Stimulated activated CD8-positive, alpha-beta memory T cell treated with anti-CD3 and anti-CD28 coated beads, Interleukin-12 subunit alpha, Interleukin-12 subunit beta, amount 100 ng/mL, for 1 hour (primary cell): ENCODE measurements around the gene MRPL4.
A peak's percentile ranks its signal among the peaks of the same experiment; 100 is the strongest.

Experiments used
- DNase-seq: peaks from one replicate; pipeline ENCODE4 v3.0.0-alpha.2; 2020; ENCODE audit warnings: low read depth

The MRPL4 gene

GRCh38 chr19:10251792-10252694 lies at the start of gene MRPL4:
Gene MRPL4 (plus strand): TSS chr19:10252214. CDS start chr19:10252254, 40 bp downstream.
- peak; percentile 90 for DNase-seq

DNA sequence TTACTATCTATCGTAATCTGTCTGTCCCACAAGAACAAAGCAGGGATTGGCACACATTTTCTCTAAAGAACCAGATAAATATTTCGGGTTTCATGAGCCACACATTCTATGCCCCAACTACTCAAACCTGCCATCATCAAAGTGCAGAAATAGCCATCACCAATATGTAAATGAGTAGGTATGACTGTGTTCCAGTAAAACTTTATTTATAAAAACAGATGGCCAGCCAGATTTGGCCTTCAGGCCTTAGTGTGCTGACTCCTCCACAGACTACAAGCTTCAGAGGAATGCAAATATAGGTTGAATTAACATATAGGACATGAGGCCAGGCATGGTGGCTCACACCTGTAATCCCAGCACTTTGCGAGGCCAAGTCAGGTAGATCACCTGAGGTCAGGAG lies 48.3 kb upstream of the MRPL4 start:
- no peak for DNase-seq

DNA sequence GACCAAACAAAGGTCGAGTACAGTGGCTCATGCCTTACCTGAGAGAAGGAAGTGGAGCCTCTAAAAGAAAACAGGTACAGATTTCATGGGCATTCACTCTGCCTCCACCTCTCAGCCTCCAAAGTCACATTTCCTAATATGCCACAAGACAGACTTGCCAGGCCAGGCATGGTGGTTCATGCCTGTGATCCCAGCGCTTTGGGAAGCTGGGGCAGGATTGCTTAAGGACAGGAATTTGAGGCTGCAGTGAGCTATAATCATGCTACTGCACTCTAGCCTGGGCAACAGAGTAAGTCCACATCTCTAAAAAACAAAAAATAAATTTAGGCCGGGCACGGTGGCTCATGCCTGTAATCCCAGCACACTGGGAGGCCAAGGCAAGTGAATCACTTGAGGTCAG lies 46.4 kb upstream of the MRPL4 start:
- no peak for DNase-seq

- no peak for DNase-seq
Observed at GRCh38 chr19:10206226-10206885, 45.7 kb upstream of the MRPL4 start.

DNA sequence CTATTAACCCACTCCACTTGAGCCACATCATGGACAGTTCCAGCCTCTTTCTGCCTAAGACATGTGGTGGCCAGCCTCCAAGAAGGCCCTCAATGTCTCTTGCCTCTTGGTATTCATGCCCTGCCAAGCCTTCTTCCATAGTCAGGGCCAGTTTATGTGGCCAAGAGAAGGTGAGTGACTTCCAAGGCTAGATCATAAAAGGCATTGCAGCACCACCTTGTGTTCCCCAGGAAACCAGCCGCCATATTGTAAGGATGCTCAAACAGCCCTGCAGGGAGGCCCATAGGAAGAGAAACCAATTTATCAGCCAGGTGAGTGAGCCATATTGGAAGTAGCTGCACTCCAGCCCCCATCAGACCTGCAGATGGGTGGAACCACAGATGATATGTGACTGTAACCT lies 45.0 kb upstream of the MRPL4 start:
- no peak for DNase-seq

DNA sequence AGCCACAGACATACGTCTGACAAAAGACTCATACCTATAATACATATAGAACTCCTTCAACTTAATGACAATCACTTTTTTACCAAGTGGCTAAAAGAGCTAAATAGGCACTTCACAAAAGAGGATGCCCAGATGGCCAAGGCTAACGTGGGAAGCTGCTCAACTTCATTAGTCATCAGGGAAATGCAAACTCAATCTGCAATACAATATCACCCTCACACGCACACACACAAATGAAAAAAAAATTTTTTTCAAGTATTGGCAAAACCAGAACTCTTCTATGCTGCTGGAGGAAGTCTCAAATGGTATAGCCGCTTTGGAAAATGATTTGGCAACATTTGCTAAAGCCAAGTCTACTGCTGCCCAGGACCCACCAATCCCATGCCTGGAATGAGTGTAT lies 42.7 kb upstream of the MRPL4 start:
- no peak for DNase-seq

DNA sequence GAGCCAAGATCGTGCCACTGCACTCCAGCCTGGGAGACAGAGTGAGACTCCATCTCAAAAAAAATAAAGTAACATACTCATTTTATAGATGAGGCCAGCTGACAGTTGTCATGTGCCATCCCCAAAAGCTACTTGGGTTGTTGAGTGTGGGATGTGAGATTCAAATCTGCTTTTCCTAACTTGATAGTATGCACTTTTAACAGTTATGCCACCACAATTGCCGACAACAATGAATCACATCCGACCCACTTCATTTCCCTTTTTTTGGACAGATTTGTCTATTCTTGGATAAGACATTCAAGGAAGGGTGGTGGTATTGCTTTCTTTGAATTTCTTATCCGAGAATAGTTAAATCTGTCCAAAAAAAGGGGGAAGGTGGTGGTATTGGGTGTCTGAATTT lies 41.0 kb upstream of the MRPL4 start:
- no peak for DNase-seq

GRCh38 chr19:10211691-10212090 lies 40.3 kb upstream of the MRPL4 start:
- no peak for DNase-seq

GRCh38 chr19:10214784-10215183 lies 37.2 kb upstream of the MRPL4 start:
- DNase-seq = no peak

DNA sequence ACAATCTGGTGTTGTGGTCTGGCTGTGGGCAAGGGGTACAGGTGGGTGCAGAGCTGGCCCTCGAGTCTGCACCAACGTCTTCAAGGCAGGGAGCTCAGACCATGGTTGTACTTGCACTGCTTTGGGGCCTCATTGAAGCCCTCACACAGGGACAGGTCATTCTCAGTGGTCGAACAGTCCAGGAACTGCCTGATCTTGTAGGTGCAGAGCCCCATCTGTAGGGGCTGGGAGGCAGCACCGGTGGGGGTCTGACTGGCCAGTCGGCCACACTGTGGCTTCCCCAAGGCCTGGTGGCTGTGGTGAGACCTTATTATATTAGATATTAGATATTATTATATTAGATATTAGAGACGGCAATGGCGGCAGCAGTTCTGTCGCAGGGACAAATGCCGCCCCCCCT lies 34.9 kb upstream of the MRPL4 start:
- no peak for DNase-seq

DNA sequence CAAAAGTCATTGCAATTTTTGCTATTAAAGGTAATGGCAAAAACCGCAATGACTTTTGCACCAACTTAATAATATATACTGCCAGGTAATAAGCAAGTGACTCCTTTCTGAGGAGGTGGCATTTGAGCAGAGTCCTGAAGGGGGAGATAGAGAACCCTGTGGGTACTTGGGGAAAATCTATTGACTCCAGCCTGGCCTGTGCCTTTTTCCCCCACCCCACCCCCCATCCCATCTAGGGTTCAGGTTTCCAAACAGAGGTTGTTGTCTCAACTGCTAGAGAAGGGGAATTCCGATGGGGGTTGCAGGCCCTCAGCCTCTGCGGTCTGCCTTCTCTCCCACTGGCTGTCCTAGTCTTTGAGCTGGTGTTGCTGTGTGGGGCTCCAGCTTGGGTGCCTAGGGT lies 32.3 kb upstream of the MRPL4 start:
- DNase-seq = no peak

- DNase-seq = no peak
Observed at GRCh38 chr19:10220695-10221094, 31.3 kb upstream of the MRPL4 start.

GRCh38 chr19:10222201-10222890 lies 29.7 kb upstream of the MRPL4 start:
- DNase-seq = no peak

- no peak for DNase-seq
Observed at GRCh38 chr19:10223488-10224213, 28.4 kb upstream of the MRPL4 start.

- DNase-seq = no peak
Observed at GRCh38 chr19:10224337-10224736, 27.7 kb upstream of the MRPL4 start.

- DNase-seq = no peak
Observed at GRCh38 chr19:10226021-10226375, 26.0 kb upstream of the MRPL4 start.

DNA sequence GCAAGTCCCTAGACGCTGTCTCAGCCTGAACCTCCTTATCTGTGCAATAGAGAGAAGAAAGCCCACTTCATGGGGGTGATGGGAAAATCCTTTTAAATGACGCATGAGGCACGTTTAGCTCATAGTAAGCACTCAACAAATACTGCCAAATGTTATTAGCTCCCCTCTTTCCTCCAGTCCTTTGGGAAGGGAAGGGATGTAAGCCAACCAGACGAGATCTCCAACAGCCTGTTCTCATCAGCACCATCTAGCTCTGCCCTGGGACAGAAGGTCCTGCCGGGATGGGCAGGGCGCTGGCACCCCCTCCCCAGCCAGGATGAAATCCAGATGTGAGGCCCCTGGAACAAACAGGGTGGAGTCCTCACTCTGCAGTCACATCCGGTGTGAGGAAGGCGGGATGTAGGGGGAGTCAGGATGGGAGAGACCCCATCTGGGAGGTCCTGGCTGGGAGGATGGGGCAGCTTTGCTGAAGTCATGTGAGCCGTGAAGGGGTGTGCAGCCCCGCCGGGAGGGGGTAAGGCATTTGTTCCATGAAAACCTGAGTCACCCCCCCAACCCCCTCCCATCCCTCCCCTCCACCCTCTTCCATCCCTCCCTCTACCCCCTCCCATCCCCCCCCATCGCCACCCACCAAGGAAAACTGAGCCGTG lies 25.5 kb upstream of the MRPL4 start:
- no peak for DNase-seq

DNA sequence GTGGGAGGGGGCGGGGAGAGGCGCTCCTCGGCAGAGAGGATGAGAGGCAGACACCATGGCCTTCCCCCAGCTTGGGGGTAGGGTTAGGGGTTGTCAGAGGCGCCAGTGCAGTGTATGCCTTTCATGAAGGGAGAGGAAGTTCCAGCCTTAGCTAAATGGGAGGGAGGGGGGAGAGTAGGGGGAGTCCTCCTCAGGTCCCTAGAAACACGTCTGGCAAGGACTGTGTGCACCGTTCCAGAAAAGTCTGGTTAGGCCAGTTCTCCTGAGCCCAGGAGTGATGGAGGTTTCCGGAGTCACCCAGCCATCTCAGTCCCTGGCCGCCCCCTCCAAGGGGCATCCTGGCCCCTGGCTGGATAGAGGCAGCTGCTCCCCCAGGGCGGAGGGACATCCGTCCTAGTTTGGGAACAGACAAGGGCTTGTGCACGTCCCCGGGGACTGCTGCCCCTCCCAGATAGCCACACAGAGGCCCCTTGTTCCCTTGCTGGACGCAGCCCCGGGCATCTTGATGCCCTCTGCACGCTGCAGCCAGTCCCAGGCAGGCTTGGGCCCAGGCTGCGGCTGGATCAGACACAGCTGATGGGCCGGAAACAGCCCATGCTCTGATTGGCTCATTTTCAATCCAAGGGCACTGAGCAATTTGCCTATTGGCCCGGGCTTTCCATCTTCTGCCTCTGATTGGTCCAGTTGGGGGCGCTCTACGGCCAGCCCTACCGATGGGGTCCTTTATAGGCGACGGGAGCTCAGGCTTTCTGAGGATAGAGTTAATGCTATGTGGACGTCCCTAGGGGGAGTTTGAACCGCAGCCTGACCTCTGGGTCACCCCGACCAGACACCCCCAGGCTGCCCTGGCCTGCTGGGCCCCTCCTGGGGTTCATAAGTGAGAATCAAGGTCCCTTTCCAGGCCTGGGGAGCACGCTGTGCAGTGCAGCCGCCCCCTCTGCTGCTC lies 24.7 kb upstream of the MRPL4 start:
- no peak for DNase-seq

- DNase-seq = no peak
Observed at GRCh38 chr19:10228393-10228792, 23.6 kb upstream of the MRPL4 start.

DNA sequence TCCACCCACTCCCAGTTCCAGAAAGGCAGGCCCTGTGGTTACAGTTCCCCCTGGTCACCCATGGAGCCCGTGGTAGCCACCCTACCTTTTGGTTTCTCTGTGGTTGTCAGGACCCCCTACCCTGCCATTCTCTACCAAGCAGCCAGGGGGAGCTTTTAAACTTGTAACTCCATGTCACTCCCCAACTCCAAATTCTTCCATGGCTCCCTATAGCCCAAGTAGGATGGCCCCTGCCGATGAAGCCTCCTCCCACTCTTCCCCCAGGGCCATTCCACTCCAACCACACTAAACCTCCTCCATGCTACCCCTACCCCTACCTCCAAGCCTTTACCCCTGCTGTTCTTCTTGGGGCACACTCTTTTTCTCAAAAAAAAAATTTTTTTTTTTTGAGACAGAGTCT lies 23.1 kb upstream of the MRPL4 start:
- no peak for DNase-seq
